Neural cell (in vitro differentiated cells): ENCODE results near the gene CLSTN3.

Source experiments
- CTCF ChIP-seq: fragments of 450-650 bp; IDR thresholded peaks from 2 replicates; pipeline ENCODE4 v1.5.1; 2014; ENCODE audit warnings: antibody characterized with exemption, mild to moderate bottlenecking, moderate library complexity; ENCODE audit not compliant: poor library complexity, severe bottlenecking
- EZH2 ChIP-seq: fragments of 200-600, 300-800 bp; shearing (Covaris generic), sonication (generic); IDR thresholded peaks from 2 replicates; pipeline ENCODE4 v1.6.1; 2014; ENCODE audit warnings: antibody characterized with exemption, low read length, borderline replicate concordance, mild to moderate bottlenecking; ENCODE audit not compliant: insufficient read depth, poor library complexity, severe bottlenecking
- MXI1 ChIP-seq: fragments of 450-650 bp; conservative IDR thresholded peaks from 2 replicates; pipeline ENCODE4 v1.6.1; 2014; ENCODE audit warnings: antibody characterized with exemption, mild to moderate bottlenecking; ENCODE audit not compliant: poor library complexity, severe bottlenecking
- POLR2AphosphoS5 ChIP-seq: IDR thresholded peaks from 2 replicates; pipeline ENCODE4 v1.6.1; 2012
- RAD21 ChIP-seq: fragments of 450-650 bp; conservative IDR thresholded peaks from 2 replicates; pipeline ENCODE4 v1.6.1; 2014; ENCODE audit warnings: antibody characterized with exemption, mild to moderate bottlenecking, moderate library complexity
- REST ChIP-seq: IDR thresholded peaks from 2 replicates; pipeline ENCODE4 v1.6.1; 2012; ENCODE audit warnings: borderline replicate concordance

- peak; percentile 66 for TF ChIP-seq POLR2AphosphoS5
- TF ChIP-seq REST: no peak
- TF ChIP-seq RAD21: no peak
- no peak for TF ChIP-seq CTCF
- TF ChIP-seq EZH2: no peak
- no peak for TF ChIP-seq MXI1
Measured at GRCh38 chr12:7103837-7104584, 26.2 kb upstream of the CLSTN3 start.
